GM21381 (cell line): ENCODE measurements around the gene DMRTB1.

ENCODE experiments used
- ATAC-seq: cut with Tn5 transposase; IDR thresholded peaks from one replicate; pipeline ENCODE4 v1.9.1; 2021; ENCODE audit warnings: mild to moderate bottlenecking, moderate library complexity; ENCODE audit not compliant: unreplicated experiment

DMRTB1 gene

GRCh38 chr1:53507116-53507820 is 48.1 kb downstream of the DMRTB1 start:
- no peak for ATAC-seq

DNA sequence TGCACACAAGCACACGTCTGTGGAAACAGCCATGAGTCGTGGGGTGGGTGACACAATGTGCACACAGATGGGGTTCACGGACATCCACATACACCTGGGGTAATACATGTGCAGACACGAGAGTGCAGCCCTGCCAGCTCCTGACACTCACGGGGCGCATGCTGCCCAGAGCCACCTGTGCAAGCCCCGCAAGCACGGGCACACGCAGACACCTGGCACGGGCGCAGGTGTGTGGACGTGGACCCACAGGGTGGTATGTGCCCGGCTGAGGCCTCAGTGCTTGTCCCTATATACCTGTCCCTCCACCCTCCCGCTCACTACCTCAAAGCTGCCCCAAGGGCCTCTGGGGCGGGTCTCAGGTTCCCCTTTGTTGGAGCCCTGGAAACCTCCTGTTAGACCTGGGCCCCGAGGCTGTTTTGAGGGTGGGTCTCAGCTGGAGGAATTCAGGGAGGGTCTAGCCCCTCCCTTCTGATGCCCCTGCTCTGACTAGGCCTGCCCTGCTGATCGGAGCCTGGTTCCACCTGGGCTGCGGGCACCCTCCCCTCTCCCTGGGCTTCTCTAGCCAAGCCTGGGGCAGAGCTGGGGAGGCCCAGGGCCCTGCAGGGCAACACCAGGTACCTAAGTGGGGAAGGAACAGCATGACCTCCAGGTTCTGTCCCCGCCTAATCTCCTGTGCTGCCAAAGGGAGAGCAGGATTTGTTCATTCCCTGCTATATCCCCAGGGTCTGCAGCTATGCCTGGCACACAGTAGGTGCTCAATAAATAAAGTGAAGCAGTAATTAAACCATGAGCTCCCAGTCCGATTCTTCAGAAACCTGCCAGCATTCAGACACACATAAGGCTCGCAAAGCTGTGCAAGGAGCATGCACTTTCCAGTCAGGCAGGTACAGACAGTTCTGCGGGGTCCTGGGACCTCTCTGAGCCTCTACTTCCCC is 49.1 kb downstream of the DMRTB1 start:
- ATAC-seq: no peak

GRCh38 chr1:53508991-53509666 is 49.9 kb downstream of the DMRTB1 start:
- ATAC-seq: no peak

DNA sequence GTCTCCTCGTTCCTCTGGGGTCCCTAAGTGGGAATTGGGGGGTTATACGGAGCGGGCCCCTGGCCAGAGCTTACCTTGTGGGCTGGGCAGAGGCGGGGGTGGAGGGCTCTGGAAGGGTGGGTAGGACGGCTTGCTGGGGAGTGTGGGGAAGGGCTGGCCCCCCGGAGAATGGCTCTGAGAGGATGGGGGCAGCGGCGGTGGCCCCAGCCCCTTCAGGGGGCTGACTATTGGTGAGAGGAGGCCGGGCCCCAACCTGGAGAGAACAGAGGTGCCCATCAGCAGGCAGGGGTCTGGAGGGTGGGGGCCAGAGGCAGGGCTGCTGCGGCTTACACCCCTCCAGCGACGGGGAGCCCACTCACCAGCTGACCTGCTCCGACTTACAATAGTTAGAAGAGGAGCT is 50.6 kb downstream of the DMRTB1 start:
- ATAC-seq: no peak

DNA sequence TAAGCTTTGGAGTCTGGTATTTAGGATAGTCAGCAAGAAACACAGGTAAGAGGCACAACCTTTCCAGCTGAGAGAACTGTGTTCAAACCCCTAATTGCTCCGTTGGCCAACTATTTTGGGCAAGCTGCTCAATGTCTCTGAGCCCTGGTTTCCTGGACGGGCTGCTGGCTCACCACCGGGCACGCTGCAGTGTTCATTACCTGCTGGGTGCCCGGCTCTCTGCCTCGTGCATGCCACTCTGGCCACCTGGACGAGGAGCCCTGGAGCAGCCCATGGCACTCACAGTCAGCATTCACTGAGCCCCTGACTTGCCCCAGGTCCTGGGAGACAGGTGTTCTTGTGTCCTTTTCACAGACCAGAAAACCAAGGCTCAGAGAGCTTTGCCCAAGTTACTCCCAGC is 51.0 kb downstream of the DMRTB1 start:
- ATAC-seq: no peak

DNA sequence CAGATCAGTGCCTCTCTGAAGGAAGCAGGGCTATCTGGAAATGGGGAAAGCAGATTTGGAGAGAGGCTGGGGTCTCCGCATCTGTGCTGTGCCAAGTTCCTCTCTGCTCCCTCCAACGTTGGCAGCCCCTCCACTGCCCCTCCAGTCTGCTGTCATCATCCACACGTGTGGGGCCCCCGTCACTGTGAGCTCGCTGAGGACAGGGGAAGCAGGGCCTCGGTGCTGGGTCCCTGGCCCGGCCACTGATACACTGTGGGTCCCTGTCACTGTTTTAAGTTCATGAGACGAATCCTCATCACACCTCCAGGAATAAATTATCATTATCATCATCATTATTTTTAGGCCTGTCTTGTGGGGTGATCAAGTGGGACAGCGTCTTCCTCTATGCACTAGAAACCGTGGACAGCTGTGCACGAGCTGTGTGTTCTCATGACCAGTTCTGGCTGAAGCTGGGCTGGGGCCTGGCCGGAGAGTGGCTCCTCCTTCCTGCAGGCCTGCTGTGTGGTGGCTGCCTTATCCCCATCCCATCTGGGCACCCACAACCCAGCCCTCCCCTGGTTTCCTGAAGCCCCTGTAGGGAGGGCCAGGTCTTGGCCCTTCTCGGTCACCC is 52.2 kb downstream of the DMRTB1 start:
- no peak for ATAC-seq

DNA sequence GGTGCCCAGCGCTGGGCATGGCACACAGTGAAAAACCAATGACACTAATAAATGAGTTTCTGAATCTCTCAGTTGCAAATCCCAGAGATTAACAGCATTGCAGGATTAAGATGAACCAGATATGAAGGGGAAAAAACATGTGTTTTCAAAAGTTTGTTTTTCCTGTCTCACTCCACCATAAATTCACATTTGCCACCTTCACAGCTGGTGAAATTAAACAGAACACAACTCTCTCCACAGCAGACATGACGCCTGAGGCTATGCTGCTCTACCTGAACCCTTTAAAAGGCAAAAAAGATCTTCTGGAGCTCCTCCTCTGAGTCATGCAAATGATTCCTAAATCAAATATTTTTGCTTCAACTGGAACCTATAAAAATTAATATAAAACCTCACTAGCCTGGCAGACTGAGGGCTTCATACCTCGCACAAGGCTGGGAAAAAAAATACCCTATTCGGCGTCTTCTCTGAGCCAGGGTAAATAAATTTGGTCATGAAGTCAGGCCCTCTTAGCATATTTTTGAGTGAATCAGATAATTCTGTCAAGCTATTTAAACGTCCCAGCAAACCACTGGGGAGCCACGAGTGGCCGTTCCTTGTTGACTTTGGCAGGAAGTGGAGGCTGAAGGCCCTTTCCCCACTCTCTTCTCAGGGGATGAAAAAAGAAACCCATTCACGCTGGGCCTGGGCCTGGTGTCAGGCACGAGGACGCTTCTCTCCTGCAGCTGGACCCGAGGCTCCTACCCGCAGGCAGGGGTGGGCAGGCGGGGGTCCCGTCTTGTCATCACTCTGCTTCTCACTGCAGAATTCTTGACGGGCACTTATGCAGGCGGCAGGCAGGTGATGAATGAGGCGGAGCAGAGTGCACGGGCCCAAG is 53.0 kb downstream of the DMRTB1 start:
- no peak for ATAC-seq

DNA sequence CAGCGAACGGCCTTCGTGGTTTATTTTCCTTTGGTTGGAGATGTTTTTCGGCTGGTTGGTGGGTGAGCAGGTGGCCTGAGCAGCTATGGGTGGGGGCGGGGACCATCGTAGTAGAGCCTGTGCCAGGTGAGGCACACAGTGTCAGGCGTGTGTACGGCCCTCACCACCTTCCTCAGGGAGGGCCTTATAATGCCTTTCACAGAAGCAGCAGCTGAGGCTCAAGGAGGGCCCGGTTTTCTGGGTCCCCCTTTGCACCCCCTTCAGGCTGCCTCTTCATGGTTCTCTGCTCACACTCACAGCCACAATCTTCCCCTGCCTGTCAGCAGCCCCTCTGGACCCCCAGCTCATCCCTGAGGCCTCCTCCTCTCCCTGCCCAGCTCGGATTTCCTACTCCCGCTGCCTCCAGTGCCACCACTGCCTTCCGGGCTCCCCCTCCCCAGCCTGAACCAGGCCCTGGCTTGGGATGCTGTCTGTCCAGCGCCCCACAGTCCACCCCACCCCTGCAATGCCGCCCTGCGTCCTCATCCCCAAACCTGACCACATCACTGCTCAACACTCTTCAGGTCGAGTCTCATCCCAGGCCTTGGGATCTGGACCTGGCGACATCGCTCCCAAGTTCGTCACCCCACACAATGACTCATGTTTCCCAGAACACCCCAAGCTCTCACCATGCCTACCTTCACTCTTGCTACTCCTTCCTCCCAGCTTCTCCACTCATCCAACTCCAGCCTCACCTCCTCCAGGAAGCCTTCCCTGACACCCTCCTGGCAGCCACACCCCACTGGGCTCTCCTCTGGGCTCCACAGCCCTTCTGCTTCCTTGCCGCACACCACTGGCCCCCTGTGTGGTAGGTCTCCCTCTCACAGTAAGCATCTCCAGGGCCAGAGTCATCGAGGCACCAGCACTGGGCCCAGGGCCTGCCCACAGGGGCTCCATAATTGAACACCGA is 53.9 kb downstream of the DMRTB1 start:
- ATAC-seq: no peak

DNA sequence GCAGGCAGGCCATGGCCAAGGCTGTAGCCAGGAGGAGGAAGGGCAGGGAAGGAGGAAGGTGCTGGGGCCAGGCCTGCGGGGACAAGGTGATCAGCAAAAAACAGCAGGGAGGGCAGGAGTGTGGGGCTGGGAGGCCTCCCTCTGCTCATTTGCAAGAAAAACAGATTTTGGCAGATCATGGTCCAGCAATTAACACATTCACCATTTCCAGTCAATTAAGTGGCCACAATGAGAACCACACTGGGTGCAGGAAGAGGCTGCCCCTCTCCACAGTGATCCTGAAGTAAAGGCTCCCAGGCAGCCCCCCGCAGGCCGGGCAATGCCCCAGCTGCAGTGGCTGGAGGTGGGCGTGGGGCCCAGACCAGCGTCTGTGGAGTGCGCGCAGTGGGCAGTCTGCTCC is 54.6 kb downstream of the DMRTB1 start:
- no peak for ATAC-seq

DNA sequence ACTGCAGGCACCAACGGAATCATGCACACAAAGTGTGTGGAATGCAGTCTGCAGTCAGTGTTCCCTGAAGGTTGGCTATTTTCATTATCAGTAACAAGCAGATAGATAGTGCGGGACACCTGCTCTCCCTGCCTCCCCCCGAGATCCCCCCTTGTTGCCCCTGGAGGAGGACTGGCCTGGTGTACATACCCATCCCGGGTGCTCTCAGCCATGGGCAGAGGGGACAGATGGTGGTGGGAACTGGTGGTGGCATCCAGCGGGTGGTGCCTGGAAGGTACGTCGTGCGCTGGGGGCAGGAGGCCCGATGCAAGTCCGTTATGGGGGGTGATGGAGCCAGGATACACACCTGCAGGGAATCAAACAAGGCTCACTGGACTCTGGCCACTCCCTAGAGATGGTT is 55.2 kb downstream of the DMRTB1 start:
- no peak for ATAC-seq

- ATAC-seq: no peak
Measured at GRCh38 chr1:53516181-53516580, 57.0 kb downstream of the DMRTB1 start.
